HepG2 (cell line): Measurements from ENCODE around the gene TRAPPC1. TPM values are rescaled to one million over a fixed set of nuclear protein-coding genes. Genes with fewer than 3 reads are reported as not detected.

Experiments
- ARHGAP35 ChIP-seq: sonication (generic); formaldehyde crosslinking; IDR thresholded peaks from 2 replicates; pipeline ENCODE4 v1.9.0; 2022; ENCODE audit warnings: mild to moderate bottlenecking, inconsistent platforms, moderate library complexity, missing genetic modification reagents, borderline replicate concordance
- CEBPB ChIP-seq: IDR thresholded peaks from 2 replicates; pipeline ENCODE4 v1.6.1; 2011; ENCODE audit warnings: low read depth, low read length, improper control_type of control experiment, borderline replicate concordance
- FOXK1 ChIP-seq: sonication (generic); formaldehyde crosslinking; IDR thresholded peaks from 2 replicates; pipeline ENCODE4 v1.4.0; 2020; ENCODE audit warnings: low read depth, missing genetic modification reagents, borderline replicate concordance
- HOXA3 ChIP-seq: sonication (generic); formaldehyde crosslinking; IDR thresholded peaks from 2 replicates; pipeline ENCODE4 v1.5.0; 2020; ENCODE audit warnings: missing genetic modification reagents
- NONO ChIP-seq, 2 experiments: fragments of 450-650 bp in 1 of 2; sonication (generic) in 1 of 2; formaldehyde crosslinking in 1 of 2; IDR thresholded peaks in 1 of 2; conservative IDR thresholded peaks in 1 of 2; 2 replicates each; pipeline versions ENCODE4 v1.6.1 to v1.8.0; 2017 to 2022; ENCODE audit warnings: mild to moderate bottlenecking in 1 of 2, missing genetic modification reagents in 1 of 2, moderate library complexity in 1 of 2
- NRL ChIP-seq: sonication (generic); formaldehyde crosslinking; IDR thresholded peaks from 2 replicates; pipeline ENCODE4 v1.5.0; 2020; ENCODE audit warnings: missing genetic modification reagents, mild to moderate bottlenecking, moderate library complexity, borderline replicate concordance
- PHF20 ChIP-seq: sonication (generic); formaldehyde crosslinking; IDR thresholded peaks from 2 replicates; pipeline ENCODE4 v1.5.0; 2020; ENCODE audit warnings: mild to moderate bottlenecking, missing genetic modification reagents
- RFX5 ChIP-seq: IDR thresholded peaks from 2 replicates; pipeline ENCODE4 v1.6.1; 2011; ENCODE audit warnings: low read depth, low read length, improper control_type of control experiment
- SALL2 ChIP-seq: sonication (generic); formaldehyde crosslinking; IDR thresholded peaks from 2 replicates; pipeline ENCODE4 v1.8.1; 2023; ENCODE audit warnings: mild to moderate bottlenecking, missing genetic modification reagents, inconsistent platforms
- SKI ChIP-seq: fragments of 450-650 bp; IDR thresholded peaks from one replicate; pipeline ENCODE4 v1.6.1; 2018; ENCODE audit warnings: mild to moderate bottlenecking; ENCODE audit not compliant: partially characterized antibody
- SMARCE1 ChIP-seq: fragments of 450-650 bp; IDR thresholded peaks from 2 replicates; pipeline ENCODE4 v1.6.1; 2017; ENCODE audit warnings: borderline replicate concordance
- XRCC5 ChIP-seq: fragments of 200-400 bp; formaldehyde crosslinking; optimal IDR thresholded peaks from 2 replicates; pipeline ENCODE3; 2017; ENCODE audit warnings: mild to moderate bottlenecking, low read length
- ZNF3 ChIP-seq: IDR thresholded peaks from 2 replicates; pipeline ENCODE4 v1.7.0; 2017; ENCODE audit warnings: inconsistent platforms
- ZNF652 ChIP-seq: IDR thresholded peaks from 2 replicates; pipeline ENCODE4 v1.6.1; 2016; ENCODE audit warnings: low read depth, borderline replicate concordance
- ZNF777 ChIP-seq: sonication (generic); formaldehyde crosslinking; IDR thresholded peaks from 2 replicates; pipeline ENCODE4 v1.4.0; 2020; ENCODE audit warnings: missing genetic modification reagents
- ZNF816 ChIP-seq: sonication (generic); formaldehyde crosslinking; IDR thresholded peaks from 2 replicates; pipeline ENCODE4 v1.8.0; 2022; ENCODE audit warnings: missing genetic modification reagents, mild to moderate bottlenecking, borderline replicate concordance
- ZNF891 ChIP-seq: sonication (generic); formaldehyde crosslinking; IDR thresholded peaks from 2 replicates; pipeline ENCODE4 v1.5.0; 2020; ENCODE audit warnings: mild to moderate bottlenecking, missing genetic modification reagents
- polyA plus RNA-seq, 8 experiments: library from polyadenylated mRNA; depleted of rRNA in 3 of 8; stranded (reverse) in 7 of 8; unstranded in 1 of 8; fragments of >200 nt; fragmentation: Illumina TruSeq in 4 of 8; extraction: Trizol in 4 of 8; gene quantifications; 2 replicates each; pipeline versions ENCODE4 v1.2.1 to v1.2.3, GENCODE V29; 2011 to 2016; ENCODE audit warnings: low read depth in 4 of 8, missing spikeins in 1 of 8, mixed read lengths in 1 of 8; ENCODE audit not compliant: insufficient read depth in 1 of 8
- total RNA-seq, 5 experiments: library from RNA; depleted of rRNA; stranded (reverse); fragments of >200 nt; fragmentation: Illumina TruSeq; extraction: Trizol; gene quantifications; 2 replicates each; pipeline ENCODE4 v1.2.3, GENCODE V29; 2016; ENCODE audit warnings: low read depth in 1 of 5
- TF ChIP-seq, protein P1 (sequence below): sonication (generic); formaldehyde crosslinking; IDR thresholded peaks from 2 replicates; pipeline ENCODE4 v1.4.0; 2020; ENCODE audit warnings: low read depth, mild to moderate bottlenecking, missing genetic modification reagents
- TF ChIP-seq, protein P2 (sequence below): sonication (generic); formaldehyde crosslinking; IDR thresholded peaks from 2 replicates; pipeline ENCODE4 v1.5.0; 2020; ENCODE audit warnings: mild to moderate bottlenecking, missing genetic modification reagents
- TF ChIP-seq, protein P3 (sequence below): sonication (generic); formaldehyde crosslinking; IDR thresholded peaks from 2 replicates; pipeline ENCODE4 v1.4.0; 2020; ENCODE audit warnings: missing genetic modification reagents
- TF ChIP-seq, protein P4 (sequence below): sonication (generic); formaldehyde crosslinking; IDR thresholded peaks from 2 replicates; pipeline ENCODE4 v1.8.0; 2022; ENCODE audit warnings: missing genetic modification reagents, mild to moderate bottlenecking, moderate library complexity, borderline replicate concordance
- TF ChIP-seq, protein P5 (sequence below): IDR thresholded peaks from 2 replicates; pipeline ENCODE4 v1.6.1; 2016; ENCODE audit warnings: missing compliant biosample characterization, missing genetic modification reagents, borderline replicate concordance

TRAPPC1 gene
- total and polyA plus RNA-seq, 2 of the 13 experiments (the other 11 are each of a cell fraction or from before 2014, with no cell fraction given) = 28.1 to 44.9 TPM

DNA sequence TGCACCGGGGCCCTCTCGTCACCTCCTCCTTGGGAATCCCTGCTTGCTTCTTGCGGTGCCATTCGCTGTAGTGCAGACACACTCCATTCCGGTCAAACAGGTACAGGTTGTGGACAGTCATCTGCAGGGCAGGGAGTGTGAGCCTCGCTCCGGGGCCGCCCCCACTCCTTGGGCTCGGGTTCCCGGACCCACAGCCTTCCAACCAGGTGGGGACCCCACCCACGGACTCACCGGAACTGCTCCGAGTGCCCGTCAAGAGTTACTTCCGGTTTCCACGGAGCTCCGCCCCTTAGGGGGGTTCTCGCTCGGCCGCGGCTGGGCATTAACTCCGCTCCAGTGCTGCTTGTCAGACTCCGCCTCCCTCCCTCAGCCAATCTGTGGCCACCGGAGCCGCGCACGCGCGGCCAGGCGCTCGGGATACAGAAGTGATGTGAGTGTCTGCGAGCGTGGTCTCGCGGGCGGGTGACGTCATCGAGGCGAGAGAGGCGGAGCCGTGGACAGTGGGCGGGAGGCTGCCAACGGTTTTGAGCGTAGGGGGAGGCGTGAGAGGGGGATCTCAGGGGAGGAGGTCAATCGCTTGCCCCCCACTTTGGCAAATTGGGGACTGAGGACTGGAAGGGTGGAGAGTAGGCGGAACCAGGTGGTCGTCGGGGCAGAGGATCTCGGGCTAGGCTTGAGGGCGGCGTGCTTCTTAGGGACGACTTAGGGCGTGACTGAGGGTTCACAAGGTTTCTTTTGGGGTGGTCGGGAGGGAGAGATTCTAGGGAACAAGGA lies at the start of gene TRAPPC1, which contains the start of gene CNTROB (continued):
- TF ChIP-seq, protein P1, sequence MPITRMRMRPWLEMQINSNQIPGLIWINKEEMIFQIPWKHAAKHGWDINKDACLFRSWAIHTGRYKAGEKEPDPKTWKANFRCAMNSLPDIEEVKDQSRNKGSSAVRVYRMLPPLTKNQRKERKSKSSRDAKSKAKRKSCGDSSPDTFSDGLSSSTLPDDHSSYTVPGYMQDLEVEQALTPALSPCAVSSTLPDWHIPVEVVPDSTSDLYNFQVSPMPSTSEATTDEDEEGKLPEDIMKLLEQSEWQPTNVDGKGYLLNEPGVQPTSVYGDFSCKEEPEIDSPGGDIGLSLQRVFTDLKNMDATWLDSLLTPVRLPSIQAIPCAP = no peak
- TF ChIP-seq ZNF3 (CRISPR knock-in tag) (no peak), ZNF891 (CRISPR knock-in tag) (0 out of 2 replicates have a peak, but pooled peaks have one; percentile 67), XRCC5 (peak; percentile 83), ARHGAP35 (CRISPR knock-in tag) (no peak), PHF20 (CRISPR knock-in tag) (peak; percentile 86), ZNF777 (peak; percentile 59; the same call in 1 of the 2 replicates), ZNF652 (CRISPR knock-in tag) (no peak), SKI (peak; percentile 41), HOXA3 (CRISPR knock-in tag) (peak; percentile 88), RFX5 (peak; percentile 72), NRL (CRISPR knock-in tag) (peak; percentile 71; the same call in 1 of the 2 replicates), ZNF816 (CRISPR knock-in tag) (no peak), NONO (IDR thresholded peaks at IDR 0.05) (no peak), NONO (CRISPR knock-in tag; conservative IDR thresholded peaks at IDR 0.05) (peak; percentile 55; the same call in 1 of the 2 replicates), CEBPB (no peak; the same call in 1 of the 2 replicates), SMARCE1 (no peak), FOXK1 (peak; percentile 60; the same call in 1 of the 2 replicates), SALL2 (0 out of 2 replicates have a peak, but pooled peaks have one; percentile 31)
- TF ChIP-seq, protein P2, sequence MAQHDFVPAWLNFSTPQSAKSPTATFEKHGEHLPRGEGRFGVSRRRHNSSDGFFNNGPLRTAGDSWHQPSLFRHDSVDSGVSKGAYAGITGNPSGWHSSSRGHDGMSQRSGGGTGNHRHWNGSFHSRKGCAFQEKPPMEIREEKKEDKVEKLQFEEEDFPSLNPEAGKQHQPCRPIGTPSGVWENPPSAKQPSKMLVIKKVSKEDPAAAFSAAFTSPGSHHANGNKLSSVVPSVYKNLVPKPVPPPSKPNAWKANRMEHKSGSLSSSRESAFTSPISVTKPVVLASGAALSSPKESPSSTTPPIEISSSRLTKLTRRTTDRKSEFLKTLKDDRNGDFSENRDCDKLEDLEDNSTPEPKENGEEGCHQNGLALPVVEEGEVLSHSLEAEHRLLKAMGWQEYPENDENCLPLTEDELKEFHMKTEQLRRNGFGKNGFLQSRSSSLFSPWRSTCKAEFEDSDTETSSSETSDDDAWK (CRISPR knock-in tag) = no peak
- TF ChIP-seq, protein P3, sequence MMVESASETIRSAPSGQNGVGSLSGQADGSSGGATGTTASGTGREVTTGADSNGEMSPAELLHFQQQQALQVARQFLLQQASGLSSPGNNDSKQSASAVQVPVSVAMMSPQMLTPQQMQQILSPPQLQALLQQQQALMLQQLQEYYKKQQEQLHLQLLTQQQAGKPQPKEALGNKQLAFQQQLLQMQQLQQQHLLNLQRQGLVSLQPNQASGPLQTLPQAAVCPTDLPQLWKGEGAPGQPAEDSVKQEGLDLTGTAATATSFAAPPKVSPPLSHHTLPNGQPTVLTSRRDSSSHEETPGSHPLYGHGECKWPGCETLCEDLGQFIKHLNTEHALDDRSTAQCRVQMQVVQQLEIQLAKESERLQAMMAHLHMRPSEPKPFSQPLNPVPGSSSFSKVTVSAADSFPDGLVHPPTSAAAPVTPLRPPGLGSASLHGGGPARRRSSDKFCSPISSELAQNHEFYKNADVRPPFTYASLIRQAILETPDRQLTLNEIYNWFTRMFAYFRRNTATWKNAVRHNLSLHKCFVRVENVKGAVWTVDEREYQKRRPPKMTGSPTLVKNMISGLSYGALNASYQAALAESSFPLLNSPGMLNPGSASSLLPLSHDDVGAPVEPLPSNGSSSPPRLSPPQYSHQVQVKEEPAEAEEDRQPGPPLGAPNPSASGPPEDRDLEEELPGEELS (CRISPR knock-in tag) = no peak
- TF ChIP-seq, protein P4, sequence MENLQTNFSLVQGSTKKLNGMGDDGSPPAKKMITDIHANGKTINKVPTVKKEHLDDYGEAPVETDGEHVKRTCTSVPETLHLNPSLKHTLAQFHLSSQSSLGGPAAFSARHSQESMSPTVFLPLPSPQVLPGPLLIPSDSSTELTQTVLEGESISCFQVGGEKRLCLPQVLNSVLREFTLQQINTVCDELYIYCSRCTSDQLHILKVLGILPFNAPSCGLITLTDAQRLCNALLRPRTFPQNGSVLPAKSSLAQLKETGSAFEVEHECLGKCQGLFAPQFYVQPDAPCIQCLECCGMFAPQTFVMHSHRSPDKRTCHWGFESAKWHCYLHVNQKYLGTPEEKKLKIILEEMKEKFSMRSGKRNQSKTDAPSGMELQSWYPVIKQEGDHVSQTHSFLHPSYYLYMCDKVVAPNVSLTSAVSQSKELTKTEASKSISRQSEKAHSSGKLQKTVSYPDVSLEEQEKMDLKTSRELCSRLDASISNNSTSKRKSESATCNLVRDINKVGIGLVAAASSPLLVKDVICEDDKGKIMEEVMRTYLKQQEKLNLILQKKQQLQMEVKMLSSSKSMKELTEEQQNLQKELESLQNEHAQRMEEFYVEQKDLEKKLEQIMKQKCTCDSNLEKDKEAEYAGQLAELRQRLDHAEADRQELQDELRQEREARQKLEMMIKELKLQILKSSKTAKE (CRISPR knock-in tag) = no peak
- TF ChIP-seq, protein P5, sequence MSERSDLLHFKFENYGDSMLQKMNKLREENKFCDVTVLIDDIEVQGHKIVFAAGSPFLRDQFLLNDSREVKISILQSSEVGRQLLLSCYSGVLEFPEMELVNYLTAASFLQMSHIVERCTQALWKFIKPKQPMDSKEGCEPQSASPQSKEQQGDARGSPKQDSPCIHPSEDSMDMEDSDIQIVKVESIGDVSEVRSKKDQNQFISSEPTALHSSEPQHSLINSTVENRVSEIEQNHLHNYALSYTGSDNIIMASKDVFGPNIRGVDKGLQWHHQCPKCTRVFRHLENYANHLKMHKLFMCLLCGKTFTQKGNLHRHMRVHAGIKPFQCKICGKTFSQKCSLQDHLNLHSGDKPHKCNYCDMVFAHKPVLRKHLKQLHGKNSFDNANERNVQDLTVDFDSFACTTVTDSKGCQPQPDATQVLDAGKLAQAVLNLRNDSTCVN (CRISPR knock-in tag) = no peak
